ENCODE measurements around the gene NRP1. TPM values are rescaled to one million over a fixed set of nuclear protein-coding genes. Genes with fewer than 3 reads are reported as not detected.

The NRP1 gene
- total and polyA plus RNA-seq, 9 donors: 39.6 to 134 (median 67.2) TPM

DNA sequence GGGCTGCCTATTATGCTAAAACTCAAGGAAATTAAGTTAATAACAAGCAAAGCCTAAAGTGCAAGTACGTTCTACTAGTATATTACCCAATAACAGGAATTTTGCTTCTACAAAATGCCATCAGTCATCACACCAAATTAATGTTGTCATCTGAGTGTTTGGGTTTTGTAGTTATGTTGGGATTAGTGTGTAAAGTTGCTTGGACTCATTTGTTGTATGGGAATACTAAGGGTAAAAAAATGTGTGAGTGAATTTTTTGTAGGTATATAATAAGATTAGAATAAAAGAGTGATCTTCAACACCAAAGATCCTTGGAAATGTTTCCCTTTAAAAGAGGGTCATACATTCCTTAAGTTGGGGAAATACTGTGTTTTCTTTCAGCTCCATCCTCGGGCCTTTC, 38.6 kb downstream of the NRP1 start:
- intact Hi-C loops (cut with DNase I): no loop called here
- TF ChIP-seq EP300 (IDR thresholded peaks at IDR 0.05) (no peak), POLR2A (IDR thresholded peaks at IDR 0.05) (no peak)
- TF ChIP-seq, protein P1, sequence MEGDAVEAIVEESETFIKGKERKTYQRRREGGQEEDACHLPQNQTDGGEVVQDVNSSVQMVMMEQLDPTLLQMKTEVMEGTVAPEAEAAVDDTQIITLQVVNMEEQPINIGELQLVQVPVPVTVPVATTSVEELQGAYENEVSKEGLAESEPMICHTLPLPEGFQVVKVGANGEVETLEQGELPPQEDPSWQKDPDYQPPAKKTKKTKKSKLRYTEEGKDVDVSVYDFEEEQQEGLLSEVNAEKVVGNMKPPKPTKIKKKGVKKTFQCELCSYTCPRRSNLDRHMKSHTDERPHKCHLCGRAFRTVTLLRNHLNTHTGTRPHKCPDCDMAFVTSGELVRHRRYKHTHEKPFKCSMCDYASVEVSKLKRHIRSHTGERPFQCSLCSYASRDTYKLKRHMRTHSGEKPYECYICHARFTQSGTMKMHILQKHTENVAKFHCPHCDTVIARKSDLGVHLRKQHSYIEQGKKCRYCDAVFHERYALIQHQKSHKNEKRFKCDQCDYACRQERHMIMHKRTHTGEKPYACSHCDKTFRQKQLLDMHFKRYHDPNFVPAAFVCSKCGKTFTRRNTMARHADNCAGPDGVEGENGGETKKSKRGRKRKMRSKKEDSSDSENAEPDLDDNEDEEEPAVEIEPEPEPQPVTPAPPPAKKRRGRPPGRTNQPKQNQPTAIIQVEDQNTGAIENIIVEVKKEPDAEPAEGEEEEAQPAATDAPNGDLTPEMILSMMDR (IDR thresholded peaks at IDR 0.05): no peak
- Histone ChIP-seq H3K4me1 (ENCODE audit: insufficient read depth) (peaks cover 21% of the 10 kb centered on the region), H3K27ac (no peak overlapping the region), H3K27me3 (no peaks in the 10 kb centered on the region), H3K4me3 (no peak overlapping the region), H3K9me3 (no peaks in the 10 kb centered on the region), H3K36me3 (no peaks in the 10 kb centered on the region)
- WGBS, 3 donors: 56 to 63% (median 60%) methylated on average over 2 of the region's 2 CpGs
- DNase-seq: no peak

DNA sequence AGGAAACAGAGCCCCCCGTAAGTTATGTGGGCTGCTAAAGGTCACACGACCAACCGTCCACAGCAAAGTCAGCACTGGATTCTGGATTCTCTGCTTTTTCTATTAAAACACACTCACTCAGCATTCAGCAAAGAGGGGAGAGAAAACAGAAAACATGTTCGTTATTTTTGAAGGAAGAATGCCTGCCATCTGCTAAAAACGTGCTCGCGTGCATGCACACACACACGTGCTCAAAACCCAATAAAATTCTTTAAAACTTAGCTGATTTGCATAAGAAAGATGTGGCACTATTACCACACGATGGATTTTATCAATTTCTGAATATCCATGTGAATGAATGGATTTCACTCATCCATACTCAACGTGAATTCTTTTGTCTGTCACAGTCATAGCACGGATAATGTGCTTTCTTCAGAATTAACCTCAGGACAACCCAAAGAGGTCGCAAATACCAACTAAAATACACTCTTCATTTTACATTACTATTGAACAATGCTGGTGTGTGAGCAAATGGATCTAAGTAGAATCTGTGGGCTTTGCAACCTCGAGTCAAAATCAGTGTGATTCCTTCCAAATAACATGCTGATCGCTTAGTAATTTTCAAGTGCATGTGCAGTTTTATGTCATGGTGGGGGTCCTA, 40.8 kb downstream of the NRP1 start:
- peaks cover 16% of the 10 kb centered on the region for H3K4me1 ChIP-seq (ENCODE audit: insufficient read depth)
- intact Hi-C loops (cut with DNase I): no loop called here
- H3K27me3 ChIP-seq: no peaks in the 10 kb centered on the region
- no peaks in the 10 kb centered on the region for H3K36me3 ChIP-seq
- TF ChIP-seq POLR2A (IDR thresholded peaks at IDR 0.05): no peak
- TF ChIP-seq EP300 (IDR thresholded peaks at IDR 0.05): no peak
- no peak for DNase-seq
- H3K27ac ChIP-seq: no peak overlapping the region
- WGBS, 3 donors: 59 to 71% (median 61%) methylated on average over 14 of the region's 14 CpGs
- no peak overlapping the region for H3K4me3 ChIP-seq
- H3K9me3 ChIP-seq: no peaks in the 10 kb centered on the region

DNA sequence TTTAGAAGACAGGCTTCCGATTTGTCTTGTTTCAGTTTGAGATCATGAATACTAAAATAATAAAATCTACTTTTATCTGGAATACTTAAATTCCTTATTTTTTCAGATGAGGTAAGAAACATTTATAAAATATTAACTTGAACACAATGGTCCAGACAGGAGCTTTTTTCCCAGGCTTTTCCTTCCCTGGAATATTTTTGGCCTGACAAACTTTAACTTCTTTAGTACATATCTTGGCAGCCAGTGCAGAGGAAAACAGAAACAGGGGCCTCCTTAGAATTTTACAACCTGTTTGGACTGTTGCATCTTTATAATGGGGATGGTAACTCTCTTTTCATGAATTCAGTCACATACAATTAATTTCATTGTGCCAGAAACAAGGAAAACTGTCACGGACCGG, 41.4 kb downstream of the NRP1 start:
- H3K27ac ChIP-seq: no peak overlapping the region

DNA sequence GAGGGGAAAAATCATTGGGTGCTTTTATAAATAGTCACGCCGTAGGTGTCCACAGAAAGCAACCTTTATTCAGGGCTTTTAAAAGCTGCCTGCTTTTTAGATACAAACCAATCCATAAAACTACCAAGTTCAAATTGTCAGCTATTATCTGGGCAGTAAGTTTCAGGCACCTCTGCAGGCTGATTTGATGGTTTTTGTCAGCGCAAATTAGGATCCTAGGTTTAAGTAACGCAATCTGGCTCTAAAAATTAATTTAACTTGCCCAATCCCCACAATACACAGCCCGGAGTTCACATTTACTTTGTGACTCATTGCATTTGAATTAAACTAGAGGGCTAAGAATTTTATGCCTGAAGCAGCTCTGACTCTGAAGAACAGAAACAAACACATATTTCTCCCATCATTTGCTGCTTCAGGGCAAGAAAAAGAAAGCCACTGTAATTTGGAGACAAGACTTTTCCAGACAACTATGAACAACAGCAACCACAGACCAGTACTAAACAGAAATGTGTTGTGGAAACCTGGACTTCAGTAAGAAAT, 43.3 kb downstream of the NRP1 start:
- H3K27ac ChIP-seq: no peak overlapping the region
- H3K9me3 ChIP-seq: no peaks in the 10 kb centered on the region
- 48 to 64% (median 60%) methylated on average over 5 of the region's 5 CpGs for WGBS, 3 donors
- H3K36me3 ChIP-seq: no peaks in the 10 kb centered on the region
- intact Hi-C loops (cut with DNase I): no loop called here
- no peak for DNase-seq
- peaks cover 13% of the 10 kb centered on the region for H3K4me1 ChIP-seq (ENCODE audit: insufficient read depth)
- no peak for TF ChIP-seq EP300 (IDR thresholded peaks at IDR 0.05)
- TF ChIP-seq, protein P1 (IDR thresholded peaks at IDR 0.05): no peak
- TF ChIP-seq POLR2A (IDR thresholded peaks at IDR 0.05): no peak
- H3K4me3 ChIP-seq: no peak overlapping the region
- H3K27me3 ChIP-seq: no peaks in the 10 kb centered on the region

More for the DNA sequence above, 41.4 kb downstream of the NRP1 start:
- no peak for DNase-seq
- Histone ChIP-seq H3K4me1 (ENCODE audit: insufficient read depth) (peaks cover 13% of the 10 kb centered on the region), H3K4me3 (no peak overlapping the region), H3K36me3 (no peaks in the 10 kb centered on the region), H3K27me3 (no peaks in the 10 kb centered on the region), H3K9me3 (no peaks in the 10 kb centered on the region)
- TF ChIP-seq EP300 (IDR thresholded peaks at IDR 0.05) (no peak), POLR2A (IDR thresholded peaks at IDR 0.05) (no peak)
- TF ChIP-seq, protein P1 (IDR thresholded peaks at IDR 0.05): no peak
- intact Hi-C loops (cut with DNase I): no loop called here
- 58 to 74% (median 61%) methylated on average over 3 of the region's 3 CpGs for WGBS, 3 donors

DNA sequence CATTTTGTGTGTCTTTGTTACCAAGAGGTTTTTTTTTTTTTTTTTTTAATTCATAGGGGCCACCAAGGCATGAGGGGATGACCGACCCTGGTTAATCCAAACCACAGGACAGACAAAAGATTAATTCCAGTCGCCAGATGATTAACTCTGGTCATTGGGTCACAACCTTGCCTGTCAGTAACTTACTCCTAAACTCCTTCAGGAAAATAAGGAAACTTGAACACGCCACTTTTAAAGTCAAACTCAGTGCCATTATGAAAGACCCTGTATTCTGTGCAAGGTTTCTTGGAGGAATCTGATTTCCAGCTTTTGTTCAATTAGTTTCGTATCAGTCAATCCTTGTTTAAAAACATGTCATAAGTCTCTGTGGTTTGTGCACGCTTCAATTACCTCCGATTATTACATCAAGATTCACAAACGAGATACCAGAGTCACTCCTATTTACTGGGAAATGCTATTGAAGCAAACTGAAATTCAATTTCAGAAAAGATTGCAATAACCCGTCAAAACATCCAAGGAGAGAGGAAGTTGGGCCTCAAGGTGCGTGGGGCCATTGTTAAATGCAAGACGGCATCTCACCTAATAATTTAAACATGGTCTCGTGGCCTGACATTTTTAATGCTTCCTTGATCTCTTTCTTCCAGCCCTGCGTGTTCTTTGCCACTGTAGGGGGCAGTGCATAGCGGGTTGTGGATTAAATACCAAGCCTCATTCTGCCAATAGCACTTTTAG, 44.0 kb downstream of the NRP1 start:
- 86 to 88% (median 87%) methylated on average over 13 of the region's 13 CpGs for WGBS, 3 donors
- Histone ChIP-seq H3K9me3 (no peaks in the 10 kb centered on the region), H3K4me3 (no peak overlapping the region), H3K27me3 (no peaks in the 10 kb centered on the region), H3K27ac (no peak overlapping the region), H3K4me1 (ENCODE audit: insufficient read depth) (peaks cover 14% of the 10 kb centered on the region), H3K36me3 (no peaks in the 10 kb centered on the region)
- TF ChIP-seq, protein P1 (IDR thresholded peaks at IDR 0.05): no peak
- no peak for TF ChIP-seq EP300 (IDR thresholded peaks at IDR 0.05)
- TF ChIP-seq POLR2A (IDR thresholded peaks at IDR 0.05): no peak
- intact Hi-C loops (cut with DNase I): no loop called here
- DNase-seq: no peak
